Raji (cell line): ENCODE data around the gene XYLT1.

ENCODE experiments used
- POLR2A ChIP-seq: IDR thresholded peaks from 2 replicates; pipeline ENCODE4 v1.6.1; 2011; ENCODE audit warnings: low read depth, low read length, control low read depth; ENCODE audit not compliant: insufficient read depth

The XYLT1 gene

DNA sequence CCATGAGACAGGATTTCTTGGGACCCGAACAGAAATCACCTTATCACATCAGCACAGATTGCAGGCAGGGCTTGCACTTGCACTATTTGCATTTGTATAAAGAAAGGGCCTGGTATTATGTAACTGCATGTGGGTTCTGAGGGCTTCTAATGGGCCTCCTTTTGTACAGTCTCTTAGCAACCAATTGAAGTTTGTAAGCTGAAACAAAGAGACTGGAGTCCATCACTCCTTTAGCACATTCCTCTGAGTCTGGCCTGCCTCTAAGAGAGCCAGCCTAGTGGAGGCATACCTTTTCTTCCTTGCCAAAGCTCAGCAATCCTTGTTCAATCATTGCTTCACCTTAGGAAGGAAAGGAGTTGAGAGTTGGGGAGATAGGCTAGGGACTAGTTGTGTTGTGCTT, 387.1 kb downstream of the XYLT1 start:
- no peak for TF ChIP-seq POLR2A

DNA sequence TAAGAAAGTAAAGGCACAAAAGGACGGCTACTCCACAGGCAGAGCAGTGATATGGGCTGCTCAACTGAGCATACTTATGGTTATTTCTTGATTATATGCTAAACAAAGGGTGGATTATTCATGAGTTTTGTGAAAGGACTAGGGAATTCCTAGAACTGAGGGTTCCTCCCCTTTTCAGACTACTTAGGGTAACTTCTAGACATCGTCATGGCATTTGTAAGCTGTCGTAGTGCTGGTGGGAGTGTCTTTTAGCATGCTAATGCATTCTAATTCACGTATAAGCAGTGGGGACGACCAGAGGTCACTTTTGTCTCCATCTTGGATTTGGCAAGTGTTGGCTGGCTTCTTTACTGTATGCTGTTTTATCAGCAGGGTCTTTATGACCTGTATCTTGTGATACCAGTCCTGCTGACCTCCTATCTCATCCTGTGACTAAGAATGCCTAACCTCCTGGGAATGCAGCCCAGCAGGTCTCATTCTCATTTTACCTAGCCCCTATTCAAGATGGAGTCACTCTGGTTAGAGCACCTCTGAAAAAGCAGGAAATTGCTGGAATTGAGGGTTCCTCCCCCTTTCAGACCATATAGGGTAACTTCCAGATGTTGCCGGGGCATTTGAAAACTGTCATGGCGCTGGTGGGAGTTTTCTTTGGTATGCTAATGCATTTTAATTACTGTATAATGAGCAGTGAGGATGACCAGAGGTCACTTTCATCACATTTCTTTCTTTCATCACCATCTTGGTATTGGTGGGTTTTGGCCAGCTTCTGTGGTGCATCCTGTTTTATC, 388.5 kb downstream of the XYLT1 start:
- TF ChIP-seq POLR2A: no peak

DNA sequence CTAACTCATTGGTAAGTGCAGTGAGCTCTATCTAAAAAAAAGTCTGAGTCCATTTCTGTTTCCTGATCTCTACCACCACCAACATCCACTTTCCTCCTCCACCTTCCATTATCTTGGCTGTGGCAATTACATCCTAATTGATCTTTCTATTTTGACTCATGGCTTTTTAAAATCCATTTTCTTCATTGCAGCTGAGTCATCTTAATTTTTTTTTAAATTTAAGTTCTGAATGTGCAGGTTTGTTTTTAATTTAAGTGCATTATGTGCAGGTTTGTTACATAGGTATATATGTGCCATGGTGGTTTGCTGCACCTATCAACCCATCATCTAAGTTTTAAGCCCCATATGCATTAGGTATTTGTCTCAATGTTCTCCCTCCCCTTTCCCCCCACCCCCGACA, 390.7 kb downstream of the XYLT1 start:
- TF ChIP-seq POLR2A: no peak

DNA sequence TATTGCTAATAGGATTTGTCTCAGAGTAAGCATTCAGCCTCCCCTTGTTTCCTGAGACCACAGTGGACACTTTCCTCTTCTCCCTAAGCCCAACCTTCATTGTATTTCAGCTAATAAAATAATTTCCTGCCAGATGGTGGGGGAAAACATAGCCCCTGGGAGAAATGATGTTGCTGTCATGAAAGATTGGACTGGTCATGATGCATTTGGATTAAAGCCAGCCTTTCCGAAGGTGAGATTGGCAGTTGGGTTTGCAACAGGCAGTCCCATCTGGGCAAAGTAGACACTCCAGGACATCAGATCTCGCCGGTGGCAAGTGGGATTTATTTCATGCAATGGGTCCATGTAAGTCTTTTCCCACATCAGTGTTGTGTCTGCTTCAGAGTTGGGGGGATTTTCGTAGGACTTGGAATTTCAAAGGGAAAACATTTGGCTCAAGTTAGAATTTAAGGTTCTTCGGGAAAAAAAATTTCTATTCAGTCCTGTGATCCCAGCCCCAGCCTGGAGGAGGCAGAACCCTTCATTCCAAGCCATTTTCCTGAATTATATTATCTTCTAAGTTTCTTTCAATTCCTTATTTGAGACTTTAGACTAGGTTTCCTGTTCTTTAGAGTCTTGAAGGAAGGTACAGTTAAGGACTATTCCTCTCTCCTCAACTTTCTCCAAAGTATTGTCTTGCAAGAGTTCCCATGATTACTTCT, 391.7 kb downstream of the XYLT1 start:
- TF ChIP-seq POLR2A: no peak

DNA sequence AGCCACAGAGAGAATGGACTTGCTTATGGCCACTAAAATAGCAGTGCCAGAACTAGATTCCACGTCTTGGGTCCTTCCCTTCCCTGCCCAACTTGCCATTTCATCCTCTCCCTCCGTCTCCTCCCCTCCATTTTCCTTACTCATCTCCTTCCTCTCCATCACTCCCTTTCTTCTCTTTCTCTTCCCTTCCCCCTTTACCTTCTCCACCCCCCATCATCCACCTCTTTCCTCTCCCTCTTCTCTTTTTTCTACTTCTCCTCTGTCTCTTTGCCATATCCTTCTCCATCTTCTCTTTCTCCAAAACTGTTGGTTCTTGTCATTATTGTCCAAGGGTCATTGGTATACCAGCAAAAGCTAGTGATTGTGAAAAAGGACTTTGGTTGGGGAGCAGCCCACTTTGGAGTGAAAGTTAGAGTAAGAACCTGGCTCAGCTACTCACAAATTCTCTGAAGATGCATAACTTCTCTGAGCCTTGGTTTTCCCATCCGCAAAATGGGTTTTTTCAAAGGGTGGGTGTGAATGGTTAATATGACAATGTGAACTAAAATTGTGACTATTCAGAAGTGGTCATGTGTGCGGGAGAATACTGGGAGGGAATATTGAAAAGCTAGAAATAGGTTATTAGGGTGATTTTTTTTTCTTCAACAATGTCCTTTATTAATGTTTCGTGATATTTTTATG, 393.8 kb downstream of the XYLT1 start:
- TF ChIP-seq POLR2A: no peak

DNA sequence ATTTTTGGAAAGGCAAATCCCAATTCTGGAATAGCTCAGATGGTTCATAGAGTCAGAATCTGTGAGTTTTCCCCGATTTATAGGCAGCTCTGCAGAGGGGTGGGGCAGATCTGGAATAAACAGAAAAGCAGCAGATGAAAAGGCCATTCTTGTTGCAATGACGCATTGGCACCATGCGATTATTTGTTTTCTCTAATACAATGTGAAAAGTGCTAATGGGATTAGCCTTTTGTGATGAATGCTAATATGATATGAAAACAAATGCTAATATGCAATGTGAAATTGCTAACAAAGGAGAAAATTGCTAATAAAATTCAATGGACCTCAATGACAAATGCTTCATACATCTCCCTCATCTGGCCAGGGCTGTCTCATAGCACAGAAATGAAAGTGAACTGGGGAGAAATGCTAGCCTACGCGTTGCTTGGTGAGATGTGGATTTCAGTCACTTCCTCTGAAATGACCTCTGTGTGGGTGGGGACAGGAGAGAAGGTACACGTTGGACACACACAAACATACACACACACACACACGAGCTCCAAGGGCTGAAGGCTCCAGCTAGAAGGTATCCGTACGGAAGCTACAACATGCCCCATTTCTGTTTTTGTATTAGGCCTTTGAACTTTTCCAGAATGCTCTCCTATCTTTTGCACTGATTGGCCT, 394.5 kb downstream of the XYLT1 start:
- no peak for TF ChIP-seq POLR2A

DNA sequence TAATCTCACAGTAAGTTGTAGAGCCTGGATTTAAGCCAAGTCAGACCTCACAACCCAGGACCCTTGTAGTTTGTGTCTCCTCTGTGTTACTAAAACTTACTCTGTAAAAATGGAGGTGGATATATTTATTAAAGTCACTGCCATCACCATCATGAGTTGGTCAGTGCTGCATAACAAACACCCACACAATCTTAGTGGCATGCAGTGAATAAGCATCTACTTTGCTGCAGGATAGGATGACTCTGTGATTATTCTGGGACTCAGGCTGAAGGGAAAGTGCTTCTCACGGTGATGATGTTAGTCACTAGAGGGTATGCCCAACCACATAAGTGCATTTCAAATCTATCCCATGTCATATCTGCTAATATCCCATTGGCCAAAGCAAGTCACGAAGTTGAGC, 398.7 kb downstream of the XYLT1 start:
- TF ChIP-seq POLR2A: no peak

DNA sequence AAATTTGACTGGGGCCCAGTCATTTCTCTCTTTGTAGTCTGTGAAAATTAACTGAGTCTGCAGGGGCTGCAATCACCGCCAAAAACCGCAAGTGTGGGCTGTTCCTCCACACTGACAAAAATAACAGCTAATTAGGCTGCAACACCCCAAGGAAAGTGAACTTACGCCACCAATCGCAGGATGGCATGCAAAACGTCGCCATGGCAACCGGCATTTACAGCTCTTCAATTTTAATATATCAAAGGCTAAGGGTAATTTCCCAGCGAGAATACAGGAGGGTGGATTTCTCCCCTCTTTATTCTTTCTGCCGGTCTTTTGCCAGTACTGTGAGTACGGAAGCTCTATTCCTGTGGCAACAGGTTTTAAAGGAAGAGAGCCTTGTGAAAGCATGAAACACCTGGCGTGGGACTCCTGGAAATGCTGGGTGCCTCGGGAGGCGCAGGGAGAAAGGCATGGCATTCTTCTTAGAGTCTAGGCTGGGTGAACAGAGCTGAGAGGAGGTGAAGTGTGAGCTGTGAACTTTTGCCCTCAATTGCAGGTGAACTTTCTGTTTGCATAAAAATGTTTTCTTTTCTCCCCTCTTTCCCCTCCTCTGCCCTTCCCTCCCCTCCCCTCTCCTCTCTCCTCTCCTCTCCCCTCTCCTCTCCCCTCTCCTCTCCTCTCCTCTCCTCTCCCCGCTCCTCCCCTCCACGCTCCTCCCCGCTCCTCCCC, 399.7 kb downstream of the XYLT1 start:
- TF ChIP-seq POLR2A: peak; percentile 18; the same call in 1 of the 2 replicates

DNA sequence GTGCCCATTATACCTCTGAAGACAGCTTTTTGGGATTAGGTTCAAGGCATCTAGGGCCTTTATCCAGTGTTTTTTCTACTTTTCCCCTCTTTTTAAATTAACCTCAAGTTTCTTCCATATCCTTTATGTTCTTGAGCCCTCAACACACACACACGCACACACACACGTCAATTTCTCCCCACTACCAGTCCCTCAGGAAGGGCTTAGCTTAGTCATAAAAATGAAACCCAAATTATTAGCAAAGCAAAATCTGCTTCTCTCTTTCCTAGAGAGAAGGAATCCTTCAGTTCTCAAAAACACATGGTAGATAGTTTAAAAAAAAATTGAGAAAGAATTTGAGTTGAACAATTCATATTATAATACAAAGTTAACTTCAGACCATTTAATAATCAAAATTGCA, 401.1 kb downstream of the XYLT1 start:
- no peak for TF ChIP-seq POLR2A

DNA sequence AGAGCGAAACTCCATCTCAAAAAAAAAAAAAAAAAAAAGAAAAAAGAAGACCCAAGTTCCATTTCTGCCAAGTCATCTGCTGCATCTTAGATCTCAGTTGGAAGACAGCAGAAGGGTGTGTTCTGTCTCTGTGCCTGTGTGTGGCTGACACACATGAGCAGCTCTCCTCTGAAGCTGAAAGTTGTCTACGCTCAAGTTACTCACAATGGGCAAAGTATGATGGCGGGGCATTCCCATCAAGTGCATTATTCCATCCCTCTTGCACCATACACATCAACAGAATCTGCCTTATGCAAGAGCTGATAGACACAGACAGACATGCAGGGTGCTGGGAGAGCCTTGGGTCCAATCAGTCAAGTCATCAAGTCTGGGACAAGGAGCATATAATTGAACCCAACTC, 402.2 kb downstream of the XYLT1 start:
- TF ChIP-seq POLR2A: no peak

DNA sequence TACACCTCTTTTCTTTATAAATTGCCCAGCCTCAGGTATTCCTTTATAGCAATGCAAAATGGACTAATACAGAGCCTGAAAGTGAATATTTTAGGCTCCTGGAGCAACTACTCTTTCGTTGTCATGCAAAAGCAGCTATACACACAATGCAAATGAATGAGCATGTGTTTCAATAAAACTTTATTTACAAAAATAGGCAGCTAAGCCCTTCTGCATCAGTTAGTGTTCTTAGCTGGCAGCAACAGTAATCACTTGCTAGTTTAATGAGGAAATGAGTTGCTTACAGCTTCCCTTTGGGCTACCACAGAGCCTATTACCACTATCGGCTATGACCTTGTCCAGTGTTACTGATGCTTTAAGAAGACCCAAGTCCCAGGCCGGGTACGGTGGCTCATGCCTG, 402.9 kb downstream of the XYLT1 start:
- TF ChIP-seq POLR2A: no peak

DNA sequence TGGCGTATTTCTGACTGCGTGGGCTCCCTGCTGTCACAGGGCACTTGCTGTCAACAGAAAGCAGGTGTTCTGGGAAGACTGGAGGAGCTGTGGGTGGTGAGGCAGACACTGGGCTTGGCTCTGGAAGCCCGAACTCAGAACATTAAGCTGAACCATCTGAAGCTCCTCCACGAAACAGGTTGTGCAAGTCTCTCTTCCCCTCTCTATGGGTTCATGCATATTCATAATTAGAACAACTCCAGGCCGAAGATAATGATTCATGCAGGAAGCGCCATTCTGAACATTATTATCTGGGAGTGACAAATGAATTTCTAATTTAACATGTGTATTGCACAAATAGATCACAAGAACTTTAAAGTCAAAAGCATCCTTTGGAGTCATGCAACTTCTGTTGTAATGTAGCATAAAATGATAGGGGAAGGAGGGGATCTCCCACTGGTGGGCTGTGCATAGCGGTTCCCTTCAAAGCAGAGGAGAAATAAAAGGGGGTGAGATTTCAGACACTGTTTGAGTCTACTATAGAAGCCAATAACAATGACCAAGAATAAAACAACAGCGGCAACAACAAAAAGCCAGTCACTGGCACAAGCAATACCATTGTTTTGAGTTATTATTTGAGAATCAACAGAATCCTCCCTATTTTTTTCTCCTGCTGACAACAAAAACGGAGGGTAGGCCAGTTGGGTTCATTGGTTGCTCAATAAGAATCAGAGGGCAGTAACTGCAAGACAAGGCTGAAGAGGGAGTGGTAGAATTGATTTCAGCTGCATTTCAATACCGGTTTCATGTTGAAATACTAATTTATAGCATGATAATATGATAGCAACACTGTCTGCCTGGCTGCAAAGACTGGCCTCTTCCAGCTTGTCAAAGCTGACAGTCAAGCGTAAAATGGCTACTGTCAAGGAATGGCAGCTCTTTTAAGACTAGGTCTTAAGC, 407.3 kb downstream of the XYLT1 start:
- TF ChIP-seq POLR2A: no peak

DNA sequence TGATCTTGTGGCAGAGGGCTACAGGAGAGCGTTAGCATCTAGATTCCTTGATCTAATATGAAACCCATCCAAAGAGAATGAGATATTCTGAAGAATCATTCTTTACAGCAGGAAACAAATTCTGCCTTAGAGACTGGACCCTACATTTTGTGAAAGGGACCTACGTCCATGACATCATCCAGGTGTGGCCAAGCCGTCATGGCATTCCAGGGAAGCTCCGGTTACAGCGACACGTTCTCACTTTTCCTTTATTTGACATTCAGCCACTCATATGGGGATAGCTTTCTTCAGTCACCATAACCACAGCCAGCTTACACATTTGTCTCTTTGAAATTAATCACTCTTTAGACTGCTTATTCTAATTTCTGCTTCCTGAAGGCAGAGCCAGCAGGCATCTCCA, 408.1 kb downstream of the XYLT1 start:
- TF ChIP-seq POLR2A: no peak

DNA sequence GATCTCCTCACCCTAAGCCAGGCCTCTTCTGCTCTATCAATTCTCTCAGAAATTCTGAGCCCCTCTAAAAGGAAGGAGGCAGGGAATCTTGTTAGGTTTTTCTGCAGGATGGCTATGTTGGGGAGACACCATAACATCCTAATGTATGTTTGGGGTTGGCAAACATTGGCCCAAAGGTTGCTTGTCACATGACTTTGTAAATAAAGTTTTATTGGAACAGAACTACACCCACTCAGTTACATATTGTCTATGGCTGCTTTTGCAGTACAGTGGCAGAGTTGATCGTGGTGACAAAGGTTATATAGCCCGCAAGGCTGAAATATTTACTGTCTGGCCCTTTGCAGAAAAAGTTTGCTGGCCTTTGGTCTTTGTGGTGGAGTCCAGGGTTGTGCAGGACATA, 409.4 kb downstream of the XYLT1 start:
- no peak for TF ChIP-seq POLR2A
